AG04449 (cell line): ENCODE results near the gene CCSAP.
A peak's percentile ranks its signal among the peaks of the same experiment; 100 is the strongest.

ENCODE experiments used
- CTCF ChIA-PET: fragments of 350-600 bp; formaldehyde crosslinking; extraction: SDS; loops from one replicate; lab custom pipeline; 2021; ENCODE audit warnings: antibody characterized with exemption; lab: Yijun Ruan, JAX
- POLR2A ChIA-PET: fragments of 400-600, 350-600 bp; formaldehyde crosslinking; extraction: SDS; loops from one replicate; lab custom pipeline; 2020; ENCODE audit warnings: antibody characterized with exemption, inconsistent platforms; lab: Yijun Ruan, JAX
- DNase-seq: peaks from one replicate; pipeline ENCODE4 v3.0.0-alpha.2; 2010; ENCODE audit warnings: low read depth, low spot score
- H3K4me3 ChIP-seq: 2 replicates; pipeline ENCODE4 v1.5.1; 2011; ENCODE audit warnings: low read depth, mild to moderate bottlenecking, control low read depth, low read length
- TF ChIP-seq, protein P1 (sequence below): IDR thresholded peaks from one replicate; pipeline ENCODE4 v1.5.1; 2011; ENCODE audit warnings: mild to moderate bottlenecking, moderate library complexity, low read length, control low read depth, inconsistent platforms; ENCODE audit not compliant: insufficient read depth; ENCODE audit errors: missing control alignments

The CCSAP gene, protein sequence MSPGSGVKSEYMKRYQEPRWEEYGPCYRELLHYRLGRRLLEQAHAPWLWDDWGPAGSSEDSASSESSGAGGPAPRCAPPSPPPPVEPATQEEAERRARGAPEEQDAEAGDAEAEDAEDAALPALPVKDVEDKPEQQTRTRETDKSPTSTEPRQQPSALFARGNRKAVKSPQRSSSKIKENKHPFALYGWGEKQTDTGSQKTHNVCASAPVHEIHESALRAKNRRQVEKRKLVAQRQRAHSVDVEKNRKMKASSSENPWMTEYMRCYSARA

GRCh38 chr1:229342656-229343569, at the start of gene CCSAP:
TSS of gene CCSAP (minus strand) at chr1:229343047. CDS start at chr1:229342465, 582 bp downstream.
- POLR2A ChIA-PET, result no interaction called here
- TF ChIP-seq, protein P1, sequence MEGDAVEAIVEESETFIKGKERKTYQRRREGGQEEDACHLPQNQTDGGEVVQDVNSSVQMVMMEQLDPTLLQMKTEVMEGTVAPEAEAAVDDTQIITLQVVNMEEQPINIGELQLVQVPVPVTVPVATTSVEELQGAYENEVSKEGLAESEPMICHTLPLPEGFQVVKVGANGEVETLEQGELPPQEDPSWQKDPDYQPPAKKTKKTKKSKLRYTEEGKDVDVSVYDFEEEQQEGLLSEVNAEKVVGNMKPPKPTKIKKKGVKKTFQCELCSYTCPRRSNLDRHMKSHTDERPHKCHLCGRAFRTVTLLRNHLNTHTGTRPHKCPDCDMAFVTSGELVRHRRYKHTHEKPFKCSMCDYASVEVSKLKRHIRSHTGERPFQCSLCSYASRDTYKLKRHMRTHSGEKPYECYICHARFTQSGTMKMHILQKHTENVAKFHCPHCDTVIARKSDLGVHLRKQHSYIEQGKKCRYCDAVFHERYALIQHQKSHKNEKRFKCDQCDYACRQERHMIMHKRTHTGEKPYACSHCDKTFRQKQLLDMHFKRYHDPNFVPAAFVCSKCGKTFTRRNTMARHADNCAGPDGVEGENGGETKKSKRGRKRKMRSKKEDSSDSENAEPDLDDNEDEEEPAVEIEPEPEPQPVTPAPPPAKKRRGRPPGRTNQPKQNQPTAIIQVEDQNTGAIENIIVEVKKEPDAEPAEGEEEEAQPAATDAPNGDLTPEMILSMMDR, result no peak
- peak within 1 kb of the TSS; percentile 83 for H3K4me3 ChIP-seq
- DNase-seq, result no peak
- CTCF ChIA-PET, result interaction anchor here (0.6 to 0.9 kb wide), 2 partner anchors 13 to 69 kb away, joined by 3 to 4 read pairs; no protein-coding TSS in a partner anchor

DNA sequence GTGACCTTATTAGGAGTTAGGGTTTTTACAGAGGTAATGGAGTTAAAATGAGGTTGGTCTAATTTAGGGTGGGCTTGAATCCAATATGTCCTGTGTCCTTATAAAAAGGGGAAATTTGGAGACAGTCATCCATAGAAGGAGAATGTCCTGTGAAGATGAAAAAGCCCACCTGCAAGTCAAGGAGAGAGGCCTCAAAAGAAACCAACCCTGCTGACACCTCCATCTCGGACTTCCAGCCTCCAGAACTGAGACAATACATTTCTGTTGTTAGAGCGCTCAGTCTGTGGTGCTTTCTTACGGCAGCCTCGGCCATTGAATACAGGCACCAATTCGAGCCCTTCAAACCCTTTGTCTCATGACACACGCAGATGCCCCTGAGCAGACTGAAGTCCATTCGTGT, 47.3 kb upstream of the CCSAP start:
- POLR2A ChIA-PET, result no interaction called here
- DNase-seq, result no peak
- TF ChIP-seq, protein P1, result no peak
- no peak overlapping the region for H3K4me3 ChIP-seq
- CTCF ChIA-PET, result no interaction called here

DNA sequence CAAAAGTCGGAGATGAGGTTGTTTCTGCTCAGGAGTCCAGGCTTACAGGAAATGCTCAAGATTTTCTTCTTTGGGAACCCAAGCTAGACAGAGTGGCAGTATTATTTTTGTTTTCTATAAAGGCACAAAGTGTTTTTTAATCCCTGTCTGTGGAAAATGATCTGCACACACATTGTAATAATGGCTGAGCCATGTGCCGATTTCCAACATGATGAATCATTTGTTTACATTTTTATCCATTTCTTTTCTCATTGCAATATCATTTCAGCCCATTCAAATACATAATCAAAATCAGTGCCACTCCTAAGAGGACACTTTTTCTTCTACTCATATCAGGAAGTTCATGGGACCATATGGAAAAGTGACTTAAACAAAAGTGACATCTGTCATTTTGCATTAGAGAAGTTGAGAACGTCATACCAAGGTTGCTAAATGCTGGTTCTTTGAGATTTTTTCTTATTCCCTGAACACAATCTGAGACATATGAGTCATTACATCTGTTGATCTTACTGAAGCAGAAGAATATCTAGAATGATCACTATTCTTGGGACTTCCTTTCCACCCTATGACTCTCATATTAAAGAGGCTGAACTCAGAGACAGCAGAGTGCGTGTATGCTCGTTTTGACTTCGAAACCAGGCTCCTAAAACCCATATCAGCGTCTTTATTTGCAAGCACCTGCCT, 46.2 kb upstream of the CCSAP start:
- DNase-seq, result peak; percentile 42
- POLR2A ChIA-PET, result no interaction called here
- TF ChIP-seq, protein P1, result no peak
- CTCF ChIA-PET, result no interaction called here
- H3K4me3 ChIP-seq, result no peak overlapping the region

GRCh38 chr1:229385853-229386456, 43.1 kb upstream of the CCSAP start:
- no peak for DNase-seq
- no peak overlapping the region for H3K4me3 ChIP-seq
- POLR2A ChIA-PET, result no interaction called here
- CTCF ChIA-PET, result no interaction called here
- TF ChIP-seq, protein P1, result no peak

DNA sequence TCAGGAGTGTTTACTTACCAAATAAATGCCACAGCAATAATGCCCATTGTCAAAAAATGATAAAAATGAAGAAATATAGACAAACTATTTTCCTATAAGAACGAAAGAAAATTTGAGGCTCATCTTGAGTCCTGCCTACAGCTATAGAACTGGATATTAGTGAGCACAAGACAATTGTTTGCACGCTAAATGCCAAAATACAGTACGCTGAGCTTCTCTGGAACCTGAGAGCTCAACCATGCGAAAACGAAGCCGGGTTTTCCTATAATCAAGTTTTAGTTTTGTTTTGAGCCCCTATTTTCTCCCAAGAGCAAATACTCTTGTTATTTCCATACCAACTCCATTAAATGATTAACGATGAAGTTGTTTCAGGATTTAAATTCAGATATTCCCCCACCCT, 42.0 kb upstream of the CCSAP start:
- no peak overlapping the region for H3K4me3 ChIP-seq
- ChIA-PET CTCF (no interaction called here), POLR2A (interaction anchor here (0.7 kb wide), 1 partner anchor 24 kb away, joined by 3 read pairs; no protein-coding TSS in a partner anchor)
- TF ChIP-seq, protein P1, result no peak
- DNase-seq, result no peak
